ENCODE data around the gene LTBP1. TPM values are rescaled to one million over a fixed set of nuclear protein-coding genes. Genes with fewer than 3 reads are reported as not detected.

The LTBP1 gene
- total RNA-seq, 1 experiment from 2014 or later: 1.2 TPM

- DNase-seq (ENCODE audit: low spot score): no peak
Observed at GRCh38 chr2:33196700-33197099, 249.9 kb downstream of the LTBP1 start.

- no peak for DNase-seq (ENCODE audit: low spot score)
Observed at GRCh38 chr2:33197198-33197938, 250.6 kb downstream of the LTBP1 start.

GRCh38 chr2:33202641-33203522 is 256.1 kb downstream of the LTBP1 start:
- no peak for DNase-seq (ENCODE audit: low spot score)

GRCh38 chr2:33204945-33205344 is 258.2 kb downstream of the LTBP1 start:
- DNase-seq (ENCODE audit: low spot score): no peak

- DNase-seq (ENCODE audit: low spot score): no peak
Observed at GRCh38 chr2:33205693-33206434, 259.1 kb downstream of the LTBP1 start.

GRCh38 chr2:33207151-33207740 is 260.5 kb downstream of the LTBP1 start:
- DNase-seq (ENCODE audit: low spot score): no peak

- peak; percentile 32 for DNase-seq (ENCODE audit: low spot score)
Observed at GRCh38 chr2:33208400-33208799, 261.6 kb downstream of the LTBP1 start.

GRCh38 chr2:33209976-33210375 is 263.2 kb downstream of the LTBP1 start:
- DNase-seq (ENCODE audit: low spot score): no peak

GRCh38 chr2:33210626-33211025 is 263.9 kb downstream of the LTBP1 start:
- DNase-seq (ENCODE audit: low spot score): no peak

GRCh38 chr2:33212151-33212550 is 265.4 kb downstream of the LTBP1 start:
- no peak for DNase-seq (ENCODE audit: low spot score)

GRCh38 chr2:33213244-33213643 is 266.5 kb downstream of the LTBP1 start:
- DNase-seq (ENCODE audit: low spot score): no peak

- DNase-seq (ENCODE audit: low spot score): no peak
Observed at GRCh38 chr2:33213648-33214047, 266.9 kb downstream of the LTBP1 start.

GRCh38 chr2:33214436-33214835 is 267.7 kb downstream of the LTBP1 start:
- DNase-seq (ENCODE audit: low spot score): no peak

GRCh38 chr2:33214857-33215256 is 268.1 kb downstream of the LTBP1 start:
- DNase-seq (ENCODE audit: low spot score): no peak

GRCh38 chr2:33215299-33215698 is 268.5 kb downstream of the LTBP1 start:
- no peak for DNase-seq (ENCODE audit: low spot score)

- no peak for DNase-seq (ENCODE audit: low spot score)
Observed at GRCh38 chr2:33215983-33216382, 269.2 kb downstream of the LTBP1 start.

- no peak for DNase-seq (ENCODE audit: low spot score)
Observed at GRCh38 chr2:33216508-33217182, 269.9 kb downstream of the LTBP1 start.

GRCh38 chr2:33217406-33217805 is 270.7 kb downstream of the LTBP1 start:
- no peak for DNase-seq (ENCODE audit: low spot score)

GRCh38 chr2:33219114-33219513 is 272.4 kb downstream of the LTBP1 start:
- no peak for DNase-seq (ENCODE audit: low spot score)

GRCh38 chr2:33219850-33220275 is 273.1 kb downstream of the LTBP1 start:
- no peak for DNase-seq (ENCODE audit: low spot score)

GRCh38 chr2:33220533-33220932 is 273.8 kb downstream of the LTBP1 start:
- DNase-seq (ENCODE audit: low spot score): no peak
